Measurements from ENCODE around the gene MINDY3.
A peak's percentile ranks its signal among the peaks of the same experiment; 100 is the strongest.
"Not testable (repeated sequence)": the region's sequence is repeated elsewhere in the genome, so short reads cannot be mapped to it uniquely, and the experiment has no call there.

The MINDY3 gene

GRCh38 chr10:15859906-15860691 lies at the start of gene MINDY3:
Gene MINDY3, minus strand, starts transcription at chr10:15860507. Its CDS starts 208 bp downstream, at chr10:15860299.
- DNase-seq (ENCODE audit: low read depth in 3 of 3), result peak; percentile 64 to 71 (median 71)

GRCh38 chr10:15901889-15902288 lies 41.6 kb upstream of the MINDY3 start:
- DNase-seq (ENCODE audit: low read depth in 3 of 3), result no peak

- no peak for DNase-seq (ENCODE audit: low read depth in 3 of 3)
These were observed 37.7 kb upstream of the MINDY3 start for GRCh38 chr10:15898046-15898445.

- no peak for DNase-seq (ENCODE audit: low read depth in 3 of 3)
These were observed 37.0 kb upstream of the MINDY3 start for GRCh38 chr10:15897287-15897686.

GRCh38 chr10:15896654-15897053 lies 36.3 kb upstream of the MINDY3 start:
- DNase-seq (ENCODE audit: low read depth in 3 of 3), result no peak

GRCh38 chr10:15884447-15884846 lies 24.1 kb upstream of the MINDY3 start:
- no peak for DNase-seq (ENCODE audit: low read depth in 3 of 3)

GRCh38 chr10:15881542-15881941 lies 21.2 kb upstream of the MINDY3 start:
- no peak for DNase-seq (ENCODE audit: low read depth in 3 of 3)

GRCh38 chr10:15879663-15880062 lies 19.4 kb upstream of the MINDY3 start:
- DNase-seq (ENCODE audit: low read depth in 3 of 3), result no peak

- no peak for DNase-seq (ENCODE audit: low read depth in 3 of 3)
These were observed 18.8 kb upstream of the MINDY3 start for GRCh38 chr10:15879058-15879457.

GRCh38 chr10:15877836-15878576 lies 17.7 kb upstream of the MINDY3 start:
- no peak for DNase-seq (ENCODE audit: low read depth in 3 of 3)

GRCh38 chr10:15876274-15876673 lies 16.0 kb upstream of the MINDY3 start:
- not testable (repeated sequence) for DNase-seq (ENCODE audit: low read depth in 3 of 3)

GRCh38 chr10:15872645-15873044 lies 12.3 kb upstream of the MINDY3 start:
- DNase-seq (ENCODE audit: low read depth in 3 of 3), result not testable (repeated sequence)

- no peak for DNase-seq (ENCODE audit: low read depth in 3 of 3)
These were observed 11.5 kb upstream of the MINDY3 start for GRCh38 chr10:15871823-15872222.

GRCh38 chr10:15869935-15870334 lies 9.6 kb upstream of the MINDY3 start:
- no peak for DNase-seq (ENCODE audit: low read depth in 3 of 3)

- DNase-seq (ENCODE audit: low read depth in 3 of 3), result no peak
These were observed 7.7 kb upstream of the MINDY3 start for GRCh38 chr10:15868006-15868405.

- no peak for DNase-seq (ENCODE audit: low read depth in 3 of 3)
These were observed 5.0 kb upstream of the MINDY3 start for GRCh38 chr10:15865304-15865703.

- no peak for DNase-seq (ENCODE audit: low read depth in 3 of 3)
These were observed 4.1 kb upstream of the MINDY3 start for GRCh38 chr10:15864419-15864818.

- no peak for DNase-seq (ENCODE audit: low read depth in 3 of 3)
These were observed 3.4 kb upstream of the MINDY3 start for GRCh38 chr10:15863733-15864132.

- DNase-seq (ENCODE audit: low read depth in 3 of 3), result no peak
These were observed 3.0 kb upstream of the MINDY3 start for GRCh38 chr10:15863323-15863722.

GRCh38 chr10:15860692-15861201 lies 440 bp upstream of the MINDY3 start:
- DNase-seq (ENCODE audit: low read depth in 3 of 3), result no peak

GRCh38 chr10:15859509-15859905 lies 800 bp downstream of the MINDY3 start:
- no peak for DNase-seq (ENCODE audit: low read depth in 3 of 3)

GRCh38 chr10:15858861-15859281 lies 1.4 kb downstream of the MINDY3 start:
- DNase-seq (ENCODE audit: low read depth in 3 of 3), result no peak

GRCh38 chr10:15857107-15857575 lies 3.2 kb downstream of the MINDY3 start:
- no peak for DNase-seq (ENCODE audit: low read depth in 3 of 3)

All from stimulated activated CD4-positive, alpha-beta T cell treated with anti-CD3 and anti-CD28 coated beads, TNF-alpha, amount 100 ng/mL, for 4 hours (primary cell).